Stimulated activated CD4-positive, alpha-beta T cell treated with anti-CD3 and anti-CD28 coated beads, Interleukin-1b, Interleukin-23, amount 100 ng/mL, for 4 hours (primary cell): ENCODE measurements around the gene KRT72.
"Not testable (repeated sequence)": the region's sequence is repeated elsewhere in the genome, so short reads cannot be mapped to it uniquely, and the experiment has no call there.

ENCODE experiments used
- DNase-seq, 2 donors: peaks; one replicate each; pipeline ENCODE4 v3.0.0-alpha.2; 2020; ENCODE audit warnings: low read depth in 2 of 2

KRT72 gene

DNA sequence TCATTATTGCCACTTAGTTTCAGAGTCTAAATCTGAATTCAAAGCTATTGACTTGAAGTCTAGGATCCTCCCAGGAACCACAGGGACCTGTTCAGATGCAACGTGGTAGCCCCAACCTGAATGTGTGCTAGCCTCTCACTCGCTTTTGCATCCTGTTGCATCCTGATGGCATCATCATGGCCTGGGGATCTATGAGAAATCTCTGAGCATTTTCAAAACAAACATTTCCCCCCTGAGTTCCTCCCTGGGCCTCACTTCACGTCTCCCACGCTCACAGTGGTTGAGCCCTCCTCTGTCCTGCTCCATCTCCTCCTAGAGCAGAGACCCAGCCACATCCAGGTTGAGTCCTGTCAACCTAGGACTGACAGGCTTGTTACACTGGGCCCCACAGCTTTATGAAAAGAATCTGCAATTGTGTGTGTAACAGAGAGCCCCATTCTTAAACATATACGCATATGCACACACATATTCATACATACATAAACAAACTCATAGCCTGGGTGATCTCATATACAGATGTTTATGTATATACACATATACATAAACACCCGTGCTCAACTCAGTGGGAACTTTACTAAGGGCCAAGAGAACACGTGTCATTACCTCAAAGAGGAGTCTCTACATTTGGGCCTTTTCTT lies 5.4 kb upstream of the KRT72 start:
- DNase-seq, result no peak

DNA sequence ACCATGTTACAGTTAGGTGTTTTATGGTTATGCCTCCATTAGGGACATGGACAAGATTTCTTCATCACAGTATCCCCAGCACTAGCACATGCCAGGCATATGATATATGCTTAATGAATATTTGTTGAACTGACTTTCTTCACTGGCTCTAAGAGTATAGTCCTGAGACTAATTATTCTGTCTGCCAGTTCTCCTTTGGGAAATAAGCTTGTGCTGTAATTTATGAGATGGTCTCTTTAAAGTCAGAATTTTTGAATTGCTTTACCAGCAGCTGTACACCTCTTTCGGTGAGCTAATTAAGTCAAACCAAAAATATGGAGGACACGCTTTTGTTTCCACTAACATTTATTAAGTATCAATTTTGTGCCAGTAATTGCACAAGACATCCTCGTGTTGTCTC lies 4.8 kb upstream of the KRT72 start:
- DNase-seq, result no peak

DNA sequence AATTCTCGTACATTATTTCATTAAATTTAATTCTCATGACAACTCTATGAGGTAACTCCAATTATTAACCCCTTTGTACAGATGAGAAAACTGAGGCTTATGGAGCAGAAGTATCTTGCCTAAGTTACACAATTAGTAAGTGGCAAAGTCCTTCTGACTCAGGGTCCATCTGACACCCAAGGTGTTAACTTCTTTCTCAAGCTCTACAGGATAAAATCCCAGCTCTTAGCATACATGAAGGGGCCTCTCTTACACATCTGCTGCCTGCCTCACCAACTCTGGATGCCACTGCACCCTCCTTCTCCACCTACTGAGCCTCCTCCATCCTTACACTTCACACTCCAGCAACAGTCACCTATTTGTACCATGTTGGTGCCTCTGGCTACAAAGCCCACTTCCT lies 4.3 kb upstream of the KRT72 start:
- no peak for DNase-seq

DNA sequence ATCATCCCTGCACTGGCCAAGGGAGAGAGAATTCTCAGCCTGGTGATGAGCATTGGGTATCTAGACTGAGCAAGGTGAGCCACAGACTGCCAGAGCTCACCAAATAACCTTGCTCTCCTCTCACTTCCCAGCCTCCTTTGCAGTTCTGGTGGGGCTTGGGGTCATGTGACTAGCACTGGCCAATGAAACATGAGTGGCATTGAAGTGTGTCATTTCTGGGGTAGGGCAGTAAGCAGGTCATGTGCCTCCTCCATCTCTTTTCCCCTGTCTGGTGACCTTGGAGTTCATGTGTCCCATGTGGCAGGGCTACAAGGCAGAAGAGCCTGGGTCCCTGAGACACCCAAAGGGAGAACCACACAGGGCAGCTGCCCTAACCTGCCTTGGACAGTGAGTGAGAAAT lies 3.6 kb upstream of the KRT72 start:
- no peak for DNase-seq

DNA sequence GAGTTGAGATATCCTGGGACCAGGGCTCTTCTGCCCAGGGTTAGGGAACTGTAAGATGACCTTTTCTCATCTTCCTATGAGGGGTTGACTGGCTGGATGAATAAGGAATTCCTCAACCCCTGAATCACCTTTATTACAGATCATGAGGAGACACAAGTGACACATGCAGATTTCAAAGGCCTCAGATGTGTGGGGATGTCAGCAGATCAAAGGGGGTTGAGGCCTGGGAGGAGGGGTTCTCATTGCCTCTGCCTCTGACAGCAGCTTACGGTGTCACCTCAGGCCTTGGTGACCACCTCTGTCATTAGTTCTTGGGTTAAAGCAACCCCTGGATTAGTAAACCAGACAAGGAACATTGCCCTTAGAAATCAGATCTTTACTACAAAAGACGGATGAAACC lies 2.1 kb upstream of the KRT72 start:
- peak in 1 of 2 donors; percentile 18 for DNase-seq

DNA sequence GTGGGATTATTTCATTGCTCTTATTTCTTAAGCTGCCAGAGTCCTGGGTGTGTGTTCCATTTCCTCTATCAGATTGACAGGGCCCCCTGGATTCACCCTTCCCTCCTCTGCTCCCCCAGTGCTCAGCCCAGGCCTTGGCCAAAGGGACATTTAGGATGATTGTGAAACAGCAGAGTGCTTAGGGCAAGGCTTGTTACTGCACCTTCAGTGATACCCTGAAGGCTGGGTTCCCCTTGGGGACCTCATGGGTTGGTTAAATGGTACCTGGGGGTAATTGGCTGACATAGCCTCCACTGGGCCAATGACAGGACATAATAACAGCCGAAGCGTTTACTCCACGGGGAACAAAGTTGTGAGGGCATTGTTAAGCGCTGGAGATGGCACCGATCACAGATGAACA lies 1.3 kb upstream of the KRT72 start:
- DNase-seq, result no peak

DNA sequence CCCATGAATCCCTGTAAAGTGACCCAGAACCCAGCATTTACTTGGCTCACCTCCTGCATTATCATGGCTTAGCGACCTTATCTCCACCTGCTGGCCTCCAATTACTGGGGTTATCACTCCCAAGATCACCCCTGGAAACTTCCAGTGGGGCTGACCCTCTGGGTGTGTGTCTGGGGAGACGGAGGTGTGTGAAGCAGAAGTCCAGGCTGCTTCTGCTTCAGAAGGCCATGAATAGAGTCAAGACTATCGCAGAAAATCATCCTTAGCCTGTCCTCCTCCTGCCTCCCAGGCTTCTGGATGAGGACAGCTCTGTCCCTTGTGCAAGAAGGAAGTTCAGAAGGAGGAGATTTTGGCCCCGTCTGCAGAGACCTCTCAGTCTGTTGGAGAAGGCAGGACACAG lies 408 bp upstream of the KRT72 start:
- no peak for DNase-seq

DNA sequence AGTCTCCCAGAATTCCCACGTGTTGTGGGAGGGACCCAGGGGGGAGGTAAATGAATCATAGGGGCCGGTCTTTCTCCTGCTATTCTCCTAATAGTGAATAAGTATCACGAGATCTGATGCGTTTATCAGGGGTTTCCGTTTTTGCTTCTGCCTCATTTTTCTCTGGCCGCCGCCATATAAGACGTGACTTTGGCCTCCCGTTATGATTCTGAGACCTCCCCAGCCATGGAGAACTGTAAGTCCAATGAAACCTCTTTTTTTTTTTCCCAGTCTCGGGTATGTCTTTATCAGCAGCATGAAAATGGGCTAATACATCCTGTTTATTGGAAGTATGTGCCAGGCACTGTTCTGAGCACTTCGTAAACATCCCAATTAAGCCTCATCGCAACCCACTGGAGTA lies 788 bp downstream of the KRT72 start:
- DNase-seq, result no peak

DNA sequence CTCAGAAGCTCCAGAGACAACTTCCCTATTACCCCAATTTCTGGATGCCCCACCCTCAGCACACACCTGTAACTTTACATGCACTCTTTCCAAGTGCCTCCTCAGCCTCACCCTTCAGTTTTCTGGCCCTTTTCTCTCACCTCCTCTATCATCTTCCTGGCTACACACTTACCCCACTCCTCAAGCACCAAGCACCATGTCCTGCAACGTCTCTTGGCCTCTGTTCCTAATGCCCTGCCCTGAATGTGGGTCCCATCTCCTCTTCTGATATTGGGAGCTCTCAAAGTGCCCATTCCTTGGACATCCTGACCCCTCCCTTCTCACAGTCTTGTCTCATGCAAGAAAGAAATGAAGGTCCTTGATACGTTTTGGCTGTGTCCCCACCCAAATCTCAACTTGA lies 1.2 kb downstream of the KRT72 start:
- DNase-seq, result no peak

DNA sequence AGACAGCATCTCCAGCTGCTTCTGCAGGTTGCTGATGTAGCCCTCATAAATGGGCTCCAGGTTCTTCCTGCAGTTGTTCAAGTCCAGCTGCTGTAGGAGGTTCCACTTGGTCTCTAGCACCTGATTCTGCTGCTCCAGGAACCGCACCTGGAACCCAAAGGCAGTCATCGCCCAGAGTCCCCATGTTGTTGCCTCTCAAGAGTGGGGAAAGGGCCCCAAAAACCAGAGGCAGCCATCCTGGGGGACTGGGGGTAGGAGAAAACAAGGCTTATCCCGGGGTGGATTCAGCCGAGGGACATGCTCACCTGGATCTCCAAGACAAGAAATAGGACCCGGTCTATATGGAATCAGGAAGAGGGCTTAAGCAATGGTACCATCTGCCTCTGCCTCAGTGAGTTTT lies 2.3 kb downstream of the KRT72 start:
- DNase-seq, result no peak

DNA sequence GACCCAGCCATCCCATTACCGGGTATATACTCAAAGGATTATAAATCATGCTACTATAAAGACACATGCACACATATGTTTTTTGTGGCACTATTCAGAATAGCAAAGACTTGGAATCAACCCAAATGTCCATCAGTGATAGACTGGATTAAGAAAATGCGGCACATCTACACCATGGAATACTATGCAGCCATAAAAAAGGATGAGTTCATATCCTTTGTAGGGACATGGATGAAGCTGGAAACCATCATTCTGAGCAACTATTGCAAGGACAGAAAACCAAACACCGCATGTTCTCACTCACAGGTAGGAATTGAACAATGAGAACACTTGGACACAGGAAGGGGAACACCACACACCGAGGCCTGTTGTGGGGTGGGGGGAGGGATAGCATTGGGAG lies 7.0 kb downstream of the KRT72 start:
- DNase-seq, result not testable (repeated sequence)

DNA sequence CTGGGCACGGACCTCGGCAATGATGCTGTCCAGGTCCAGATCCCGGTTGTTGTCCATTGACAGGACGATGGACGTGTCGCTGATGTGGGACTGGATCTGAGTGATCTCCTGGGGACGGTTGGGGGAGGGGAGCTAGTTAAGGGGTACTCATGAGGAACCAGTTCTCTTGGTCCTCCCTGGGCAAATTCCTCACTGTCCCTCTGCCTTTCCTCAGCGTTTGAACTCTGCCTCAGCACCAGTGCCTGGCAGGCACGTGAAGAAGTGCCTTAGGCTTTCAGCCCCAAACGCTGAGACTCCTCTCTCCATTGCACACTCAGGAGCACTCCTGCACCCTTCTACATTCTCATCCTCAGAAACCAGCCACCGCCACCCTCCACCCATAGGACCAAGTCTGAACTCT lies 9.7 kb downstream of the KRT72 start:
- DNase-seq, result no peak

DNA sequence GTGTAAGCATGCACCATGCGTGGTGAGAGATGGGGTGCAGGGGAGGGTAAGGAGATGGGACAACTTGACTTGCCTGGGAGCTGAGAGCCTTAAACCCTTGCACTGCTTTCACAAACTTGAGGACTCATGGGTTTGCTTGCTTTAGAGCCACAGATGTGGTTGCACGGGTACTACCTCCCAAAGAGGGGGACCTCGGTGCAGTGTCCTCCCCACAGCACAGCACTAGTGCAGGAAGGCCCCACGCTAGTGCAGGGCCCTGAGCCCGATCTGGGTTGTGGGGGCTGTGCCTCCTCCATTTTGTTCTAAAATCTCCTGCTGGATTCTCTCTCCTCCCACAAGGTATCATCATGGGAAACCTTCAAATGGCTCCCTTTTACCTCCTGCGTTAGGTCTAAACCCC lies 11.2 kb downstream of the KRT72 start:
- DNase-seq, result no peak

DNA sequence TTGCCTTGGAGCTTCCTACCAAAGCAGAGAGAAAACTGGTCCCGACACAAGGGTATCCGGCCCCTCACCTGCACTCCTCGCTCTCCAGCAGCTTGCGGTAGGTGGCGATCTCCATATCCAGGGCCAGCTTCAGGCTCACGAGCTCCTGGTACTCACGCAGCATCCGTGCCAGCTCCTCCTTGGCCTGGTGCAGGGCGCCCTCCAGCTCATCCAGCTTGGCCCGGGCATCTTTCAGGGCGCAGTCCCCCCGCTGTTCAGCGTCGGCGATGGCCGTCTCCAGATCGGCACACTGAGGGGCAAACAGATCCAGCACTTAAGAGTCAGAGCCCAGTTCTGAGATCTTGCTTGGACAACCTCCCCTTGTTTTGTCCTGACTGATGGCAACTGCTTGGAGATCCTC lies 13.7 kb downstream of the KRT72 start:
- DNase-seq, result no peak

DNA sequence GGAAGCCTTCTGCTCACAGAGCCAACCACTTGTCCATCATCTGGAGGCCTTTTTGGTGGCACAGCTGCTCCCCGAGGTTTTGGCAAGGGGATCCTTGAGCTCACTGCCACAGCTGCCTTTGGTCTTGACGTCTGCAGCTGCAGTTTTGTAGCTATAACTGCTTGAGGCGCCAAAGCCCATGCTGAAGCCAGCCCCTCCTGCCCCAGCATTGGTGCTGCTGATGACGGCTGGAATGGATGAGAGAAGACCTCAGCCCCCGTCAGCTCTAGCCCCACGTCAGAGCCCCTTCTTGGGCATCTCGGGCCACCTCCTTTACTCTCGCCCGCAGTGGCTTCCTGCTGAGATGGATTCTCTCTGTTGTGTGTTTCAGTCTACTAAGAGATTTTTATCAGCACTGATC lies 15.3 kb downstream of the KRT72 start:
- DNase-seq, result peak in 1 of 2 donors; percentile 5

DNA sequence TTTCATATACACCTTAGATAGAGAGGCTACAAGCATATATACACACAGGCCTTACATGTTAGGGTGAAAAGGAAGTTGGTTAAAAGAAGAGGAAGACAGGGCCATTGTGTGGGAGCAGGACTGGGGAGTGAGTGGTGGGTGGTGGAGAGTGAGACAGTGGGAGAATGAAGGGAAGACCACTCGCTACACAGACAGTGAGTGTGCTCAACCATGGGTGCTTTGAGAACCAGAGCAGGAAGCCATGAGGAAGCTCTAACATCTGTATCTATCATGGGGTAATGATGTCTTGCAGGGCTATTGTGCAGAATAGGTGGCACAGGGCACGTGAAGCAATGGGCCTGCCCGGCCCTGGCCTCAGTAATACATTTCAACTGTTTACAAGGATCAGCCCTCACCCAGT lies 16.2 kb downstream of the KRT72 start:
- DNase-seq, result no peak

DNA sequence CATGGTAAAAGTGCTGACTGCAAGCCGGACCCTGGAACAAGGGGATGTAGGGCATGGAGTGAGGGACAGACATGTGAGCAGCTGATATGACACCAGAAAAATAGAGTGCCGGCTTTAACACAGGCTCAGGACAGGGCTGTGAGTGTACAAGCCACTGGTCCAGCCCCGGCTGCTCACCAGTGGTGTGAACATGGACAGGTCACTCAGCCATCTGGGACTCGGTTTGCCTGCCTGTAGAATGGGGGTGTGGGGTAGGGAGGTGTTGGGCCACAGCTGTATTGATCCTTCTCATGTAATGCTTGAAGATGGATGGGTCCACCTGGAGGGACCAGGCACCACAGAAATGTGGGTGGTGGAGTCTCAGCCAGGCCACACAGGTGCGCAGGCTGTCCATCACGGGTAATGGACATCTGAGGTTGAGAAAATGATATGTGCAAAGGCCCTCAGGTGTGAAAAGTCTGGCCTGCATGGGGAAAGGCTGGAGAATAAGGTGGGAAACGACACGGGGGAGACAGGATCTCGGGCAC lies 17.0 kb downstream of the KRT72 start:
- DNase-seq, result no peak

DNA sequence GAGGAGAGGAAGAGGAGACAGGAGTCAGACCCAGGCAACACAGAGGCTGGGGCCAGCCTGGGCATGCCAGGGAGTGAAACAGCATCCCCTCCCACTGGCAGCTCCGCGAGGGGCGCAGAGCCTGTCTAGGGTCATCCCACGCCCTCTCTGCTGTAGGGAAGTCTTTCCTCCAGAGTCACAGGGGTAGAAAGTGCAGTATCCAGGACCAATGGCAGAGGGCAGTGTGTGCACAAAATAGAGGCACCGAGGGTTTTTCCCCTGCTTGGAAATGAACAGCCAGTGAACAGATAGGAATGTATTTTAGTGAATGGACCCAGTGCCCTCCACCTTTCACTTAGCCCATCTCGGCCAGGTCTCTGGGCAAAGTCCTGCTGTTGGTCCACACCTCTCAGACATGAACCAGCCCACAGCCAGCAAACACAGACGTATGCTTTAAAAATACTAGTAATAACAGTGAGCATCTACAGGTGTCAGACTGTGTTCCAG lies 18.2 kb downstream of the KRT72 start:
- DNase-seq, result peak; percentile 32 to 59

DNA sequence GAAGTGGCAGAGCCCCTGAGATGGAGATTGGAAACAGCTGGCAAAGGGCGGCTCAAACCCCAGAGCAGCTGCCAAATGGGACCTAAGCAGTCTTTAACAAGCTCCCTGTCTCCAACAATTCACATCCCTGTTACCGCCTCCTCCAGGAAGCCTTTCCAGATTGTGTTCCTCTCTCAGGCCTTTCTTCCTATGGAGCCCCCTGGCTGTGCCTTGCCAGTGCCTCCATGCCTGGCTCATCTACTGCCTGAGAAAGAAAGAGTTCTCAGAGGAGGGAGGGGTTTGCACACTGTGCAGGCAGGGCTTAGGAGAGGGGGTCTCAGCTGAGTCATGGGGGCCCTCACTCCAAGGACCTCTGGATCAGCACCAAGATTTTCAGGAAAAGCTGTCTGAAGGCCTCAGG lies 18.8 kb downstream of the KRT72 start:
- DNase-seq, result no peak

DNA sequence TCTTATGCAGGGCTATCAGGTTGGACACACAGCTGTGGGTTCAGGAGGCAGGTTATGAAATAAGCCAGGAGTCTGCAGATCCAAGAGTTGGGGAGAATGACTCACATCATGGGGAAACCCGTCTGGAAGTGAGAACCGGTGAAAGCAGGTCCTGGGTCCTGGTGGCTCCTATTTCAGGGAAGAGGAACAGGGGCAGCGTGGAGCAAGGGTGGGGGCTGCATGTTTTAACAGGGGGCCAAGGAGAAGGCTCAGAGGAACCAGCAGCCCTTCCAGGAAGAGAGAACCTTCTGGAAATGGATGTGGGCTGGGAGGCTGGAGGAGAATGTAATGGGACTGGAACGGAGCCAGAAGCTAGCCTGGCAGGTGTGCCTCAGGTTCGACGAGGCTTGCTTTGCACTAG lies 19.8 kb downstream of the KRT72 start:
- DNase-seq, result no peak

DNA sequence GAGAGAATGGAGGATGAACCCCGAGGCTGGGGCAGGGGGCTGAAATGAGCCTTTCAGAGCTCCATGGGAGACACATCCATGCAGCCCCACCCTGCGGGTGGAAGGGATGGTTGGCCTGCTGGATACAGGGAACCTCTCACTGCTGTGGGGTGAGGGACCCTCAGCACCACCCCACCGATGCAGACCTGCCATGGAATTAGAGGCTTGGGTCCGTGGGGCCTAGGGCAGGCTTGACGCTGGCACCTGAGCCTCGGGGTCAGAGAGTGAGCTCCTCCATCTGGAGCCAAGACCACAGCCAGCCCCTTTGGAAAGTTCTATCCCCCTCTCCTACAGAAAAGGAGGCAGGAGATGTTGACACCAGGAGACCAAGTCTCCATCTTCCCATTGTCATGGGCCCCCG lies 20.2 kb downstream of the KRT72 start:
- no peak for DNase-seq

DNA sequence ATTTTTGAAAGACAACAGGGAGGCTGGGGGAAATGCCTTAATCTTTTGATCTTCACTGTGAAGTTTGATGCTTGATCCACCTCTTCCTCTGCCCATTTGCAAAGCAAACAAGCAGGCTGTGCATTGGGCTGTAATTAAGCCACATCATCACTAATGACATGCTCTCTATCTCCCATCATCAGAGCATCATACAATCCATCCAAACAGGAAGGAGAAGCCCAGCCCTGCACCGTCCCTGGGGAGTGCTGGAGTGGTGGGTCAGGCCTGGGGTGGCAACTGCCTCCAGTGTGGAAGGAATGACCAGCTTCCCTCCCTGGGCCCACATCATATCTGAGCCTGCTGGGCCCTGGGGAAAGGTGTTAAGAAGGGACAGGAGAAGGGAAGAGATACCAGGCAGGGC lies 20.8 kb downstream of the KRT72 start:
- no peak for DNase-seq

DNA sequence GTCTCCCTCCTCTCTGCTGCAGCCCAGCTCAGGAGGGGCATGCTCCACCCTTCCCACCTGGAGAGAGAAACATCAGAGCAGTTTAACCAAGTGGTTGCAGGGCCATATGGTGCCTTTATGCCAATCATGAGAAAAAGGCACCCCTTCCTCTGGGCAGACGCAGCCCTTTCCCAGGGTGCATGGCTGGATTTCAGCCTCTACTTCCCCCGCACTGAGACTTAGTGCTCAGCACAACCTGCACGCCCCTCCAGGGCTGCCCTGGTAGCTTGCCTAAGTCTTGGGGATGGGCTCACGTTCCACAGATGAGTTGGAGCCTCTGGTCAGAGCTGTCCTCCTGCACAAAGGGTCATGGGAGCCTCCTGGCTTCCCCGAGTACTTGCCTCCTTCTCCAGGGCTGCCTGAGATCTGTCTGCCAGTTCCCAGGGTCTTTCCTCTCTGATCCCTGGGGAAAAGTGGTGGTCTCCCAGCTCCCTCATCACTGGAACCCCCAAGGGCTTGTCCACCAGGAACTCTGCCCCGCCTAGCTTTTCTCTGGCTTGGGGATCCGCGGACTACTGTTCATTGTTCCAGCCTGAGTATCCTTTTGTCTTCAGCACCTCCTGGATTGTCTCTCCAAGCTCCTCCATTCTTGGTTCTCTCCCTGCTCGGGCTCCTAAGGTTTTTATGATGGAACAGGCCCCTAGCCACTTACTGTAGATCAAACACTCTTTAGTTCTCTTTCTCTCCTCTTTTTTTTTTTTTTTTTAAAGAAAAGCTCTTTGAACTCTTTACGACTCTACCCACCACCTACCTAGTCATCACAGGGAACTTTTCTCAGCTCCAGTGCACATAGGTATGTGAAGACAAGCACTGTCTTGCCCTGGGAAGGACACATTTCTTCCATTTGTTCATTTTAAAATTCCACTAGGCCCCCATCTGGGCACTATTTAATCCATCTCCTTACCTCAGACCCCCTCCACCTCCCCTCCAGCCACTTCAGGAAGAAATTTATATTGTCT lies 21.5 kb downstream of the KRT72 start:
- no peak for DNase-seq
